HCT116 (cell line): ENCODE results near the gene MGA. TPM values are rescaled to one million over a fixed set of nuclear protein-coding genes. Genes with fewer than 3 reads are reported as not detected.

Source experiments
- ATAC-seq: fragments of 200-7000 bp; cut with Tn5 transposase; 2 replicates; pipeline ENCODE4 v1.9.1; 2020; ENCODE audit warnings: mild to moderate bottlenecking, moderate library complexity
- BruUV-seq: library from RNA; stranded (reverse); fragments of 400-500 nt; replicated peaks from 2 replicates; lab custom pipeline; 2021; lab: Mats Ljungman, UMichigan
- CTCF ChIA-PET: fragments of 300-600 bp; sonication (Branson Sonifier 250); formaldehyde crosslinking; loops from one replicate; lab custom pipeline; 2021; ENCODE audit warnings: antibody characterized with exemption; lab: Charles Lee
- POLR2A ChIA-PET: fragments of 300-600, 350-600 bp; sonication (Branson Sonifier 250); formaldehyde crosslinking; loops from one replicate; lab custom pipeline; 2021; ENCODE audit warnings: antibody characterized with exemption; lab: Charles Lee
- RAD21 ChIA-PET, 2 experiments: fragments of 300-600 bp; sonication (Branson Sonifier 250); formaldehyde crosslinking; loops; one replicate each; lab custom pipeline; 2023; ENCODE audit warnings: low total read pairs in 2 of 2; ENCODE audit not compliant: uncharacterized antibody in 2 of 2, unreplicated experiment in 2 of 2, low non-redundant PET in 1 of 2; lab: Charles Lee
- DNase-seq: peaks from one replicate; pipeline ENCODE4 v3.0.0-alpha.2; 2010; ENCODE audit warnings: low read depth, low spot score
- H2AFZ ChIP-seq: fragments of 200-600 bp; shearing (Covaris generic), sonication (generic); 2 replicates; pipeline ENCODE4 v1.6.1; 2017; ENCODE audit warnings: low read depth, mixed run types, mixed read lengths, antibody characterized with exemption, low read length; ENCODE audit not compliant: poor library complexity, severe bottlenecking
- H3K27ac ChIP-seq: 2 replicates; pipeline ENCODE4 v1.5.1; 2012; ENCODE audit warnings: low read depth, low read length
- H3K27me3 ChIP-seq: fragments of 200-600 bp; sonication (generic); 2 replicates; pipeline ENCODE4 v1.6.1; 2016; ENCODE audit warnings: mixed run types, low read length, mixed read lengths; ENCODE audit not compliant: insufficient read depth
- H3K36me3 ChIP-seq, 2 experiments: fragments of 200-500 bp in 1 of 2; fragments of 200-600 bp in 1 of 2; sonication (Bioruptor generic) in 1 of 2; sonication (generic) in 1 of 2; 2 replicates each; pipeline versions ENCODE4 v1.5.1 to v1.6.1; 2014 to 2016; ENCODE audit warnings: low read length in 2 of 2, inconsistent platforms in 1 of 2, mixed read lengths in 1 of 2, mixed run types in 1 of 2; ENCODE audit not compliant: insufficient read depth in 2 of 2, control insufficient read depth in 1 of 2
- H3K4me1 ChIP-seq, 2 experiments: fragments of 200-600 bp in 1 of 2; sonication (generic) in 1 of 2; 2 replicates each; pipeline versions ENCODE4 v1.5.1 to v1.6.1; 2012 to 2017; ENCODE audit warnings: low read length in 2 of 2, inconsistent platforms in 1 of 2, mild to moderate bottlenecking in 1 of 2, mixed read lengths in 1 of 2, mixed run types in 1 of 2, moderate library complexity in 1 of 2; ENCODE audit not compliant: insufficient read depth in 2 of 2, control insufficient read depth in 1 of 2
- H3K4me2 ChIP-seq: fragments of 200-600 bp; sonication (generic); 2 replicates; pipeline ENCODE4 v1.6.1; 2017; ENCODE audit warnings: mixed run types, low read length, mixed read lengths
- H3K4me3 ChIP-seq, 2 experiments: fragments of 200-600 bp in 1 of 2; sonication (generic) in 1 of 2; replicated peaks in 1 of 2; 2 replicates each; pipeline ENCODE4 v1.5.1; 2011 to 2016; ENCODE audit warnings: low read length in 2 of 2, control low read depth in 1 of 2, low read depth in 1 of 2, mild to moderate bottlenecking in 1 of 2, mixed read lengths in 1 of 2, mixed run types in 1 of 2
- H3K79me2 ChIP-seq: fragments of 200-600 bp; sonication (generic); 2 replicates; pipeline ENCODE4 v1.6.1; 2017; ENCODE audit warnings: mild to moderate bottlenecking, mixed run types, low read length, moderate library complexity, mixed read lengths; ENCODE audit not compliant: insufficient read depth
- H3K9ac ChIP-seq: fragments of 200-600 bp; sonication (generic); 2 replicates; pipeline ENCODE4 v1.6.1; 2016; ENCODE audit warnings: low read length, mixed read lengths
- H3K9me2 ChIP-seq: fragments of 200-600 bp; sonication (generic), shearing (Covaris generic); 2 replicates; pipeline ENCODE4 v1.6.1; 2017; ENCODE audit warnings: mixed run types, mild to moderate bottlenecking, moderate library complexity; ENCODE audit not compliant: insufficient read depth
- H3K9me3 ChIP-seq, 2 experiments: fragments of 200-500 bp in 1 of 2; fragments of 200-600 bp in 1 of 2; sonication (Bioruptor generic) in 1 of 2; sonication (generic) in 1 of 2; 2 replicates each; pipeline ENCODE4 v1.6.1; 2014 to 2017; ENCODE audit warnings: low read length in 2 of 2, mixed read lengths in 2 of 2, inconsistent platforms in 1 of 2, low read depth in 1 of 2, mild to moderate bottlenecking in 1 of 2, mixed run types in 1 of 2, moderate library complexity in 1 of 2; ENCODE audit not compliant: control insufficient read depth in 1 of 2, insufficient read depth in 1 of 2
- H4K20me1 ChIP-seq: fragments of 200-600 bp; sonication (generic), shearing (Covaris generic); 2 replicates; pipeline ENCODE4 v1.6.1; 2017; ENCODE audit warnings: mixed run types, mild to moderate bottlenecking, moderate library complexity; ENCODE audit not compliant: insufficient read depth
- CBX3 ChIP-seq: IDR thresholded peaks from 2 replicates; pipeline ENCODE4 v1.6.1; 2012; ENCODE audit warnings: low read depth
- CEBPB ChIP-seq: IDR thresholded peaks from 2 replicates; pipeline ENCODE4 v1.6.1; 2012; ENCODE audit warnings: low read depth
- EGR1 ChIP-seq: IDR thresholded peaks from 2 replicates; pipeline ENCODE4 v1.6.1; 2012; ENCODE audit warnings: low read depth
- ELF1 ChIP-seq: IDR thresholded peaks from 2 replicates; pipeline ENCODE4 v1.6.1; 2012; ENCODE audit warnings: low read depth, borderline replicate concordance
- EZH2 ChIP-seq: fragments of 200-600 bp; sonication (generic); IDR thresholded peaks from 2 replicates; pipeline ENCODE4 v1.6.1; 2017; ENCODE audit warnings: antibody characterized with exemption, mixed run types
- EZH2phosphoT487 ChIP-seq: fragments of 200-600 bp; IDR thresholded peaks from 2 replicates; pipeline ENCODE4 v1.6.1; 2018; ENCODE audit warnings: antibody characterized with exemption, borderline replicate concordance
- FOSL1 ChIP-seq: IDR thresholded peaks from 2 replicates; pipeline ENCODE4 v1.6.1; 2012; ENCODE audit warnings: low read depth
- JUND ChIP-seq: IDR thresholded peaks from 2 replicates; pipeline ENCODE4 v1.6.1; 2012
- POLR2A ChIP-seq: IDR thresholded peaks from 2 replicates; pipeline ENCODE4 v1.7.0; 2011; ENCODE audit warnings: borderline replicate concordance; ENCODE audit not compliant: insufficient read depth, insufficient read length; ENCODE audit errors: extremely low read depth
- POLR2AphosphoS5 ChIP-seq: IDR thresholded peaks from 2 replicates; pipeline ENCODE4 v1.6.1; 2011; ENCODE audit warnings: mild to moderate bottlenecking, low read depth, low read length, moderate library complexity
- RAD21 ChIP-seq: IDR thresholded peaks from 2 replicates; pipeline ENCODE4 v1.6.1; 2012; ENCODE audit warnings: low read depth, mild to moderate bottlenecking
- SP1 ChIP-seq: IDR thresholded peaks from 2 replicates; pipeline ENCODE4 v1.6.1; 2012; ENCODE audit warnings: low read depth
- SRF ChIP-seq: IDR thresholded peaks from 2 replicates; pipeline ENCODE4 v1.6.1; 2012; ENCODE audit warnings: low read depth
- YY1 ChIP-seq: IDR thresholded peaks from 2 replicates; pipeline ENCODE4 v1.6.1; 2011; ENCODE audit warnings: low read length, low read depth, moderate library complexity, mild to moderate bottlenecking; ENCODE audit not compliant: insufficient replicate concordance; ENCODE audit errors: extremely low read depth
- ZFX ChIP-seq: fragments of 450-650 bp; IDR thresholded peaks from 2 replicates; pipeline ENCODE4 v1.6.1; 2017
- ZNF274 ChIP-seq: fragments of 200-500 bp; sonication (Bioruptor generic); IDR thresholded peaks from 2 replicates; pipeline ENCODE4 v1.6.1; 2014; ENCODE audit warnings: mild to moderate bottlenecking, low read depth, low read length, inconsistent platforms
- intact Hi-C: fragments of 100-400 bp; cut with micrococcal nuclease; formaldehyde crosslinking; loops from 2 replicates; pipeline ENCODE4 v1.10.0; 2022
- total RNA-seq: library from RNA; stranded (reverse); gene quantifications from one replicate; pipeline ENCODE4 v1.2.1, GENCODE V29; 2021; ENCODE audit not compliant: unreplicated experiment
- TF ChIP-seq, protein P1 (sequence below): IDR thresholded peaks from 2 replicates; pipeline ENCODE4 v1.6.1; 2012
- TF ChIP-seq, protein P2 (sequence below), 3 experiments: fragments of 200-600 bp in 1 of 3; sonication (generic) in 1 of 3; IDR thresholded peaks in 2 of 3; conservative IDR thresholded peaks in 1 of 3; 2 replicates each; pipeline ENCODE4 v1.5.1; 2012 to 2017; ENCODE audit warnings: low read depth in 2 of 3, low read length in 2 of 3, antibody characterized with exemption in 1 of 3, borderline replicate concordance in 1 of 3, control low read depth in 1 of 3, mild to moderate bottlenecking in 1 of 3, mixed read lengths in 1 of 3, mixed run types in 1 of 3, moderate library complexity in 1 of 3; ENCODE audit not compliant: insufficient read depth in 1 of 3
- TF ChIP-seq, protein P3 (sequence below): IDR thresholded peaks from 2 replicates; pipeline ENCODE4 v1.6.1; 2012; ENCODE audit warnings: low read depth
- TF ChIP-seq, protein P4 (sequence below): IDR thresholded peaks from 2 replicates; pipeline ENCODE4 v1.6.1; 2012

Gene MGA
- total RNA-seq, 1 experiment from 2014 or later, result 28.9 TPM

DNA sequence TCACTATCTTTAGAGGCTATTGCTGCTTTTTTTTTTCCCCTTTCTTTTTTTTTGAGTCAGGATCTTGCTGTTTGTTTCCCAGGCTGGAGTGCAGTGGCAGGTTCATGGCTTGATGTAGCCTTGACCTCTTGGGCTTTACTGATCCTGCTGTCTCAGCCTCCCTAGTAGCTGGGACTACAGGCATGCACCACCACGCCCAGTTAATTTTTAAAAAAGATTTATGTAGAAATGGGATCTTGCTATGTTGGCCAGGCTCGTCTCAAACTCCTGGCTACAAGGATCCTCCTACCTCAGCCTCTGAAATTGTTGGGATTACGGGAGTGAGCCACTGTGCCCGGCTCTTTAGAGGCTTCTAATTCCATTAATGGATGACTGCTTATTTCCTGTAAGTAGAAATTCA lies 15.1 kb downstream of the MGA start:
- no peak overlapping the region for H3K4me2 ChIP-seq
- no peaks in the 10 kb centered on the region for H3K9me3 ChIP-seq
- H3K9ac ChIP-seq, result no peak overlapping the region
- ChIA-PET CTCF (no interaction called here), POLR2A (interaction anchor here (1.1 to 1.5 kb wide), 2 partner anchors 11 to 14 kb away, joined by 3 read pairs; no protein-coding TSS in a partner anchor), RAD21 (no interaction called here)
- H3K4me3 ChIP-seq, result no peak overlapping the region
- ATAC-seq (no peak), DNase-seq (no peak)
- H3K27ac ChIP-seq, result no peak overlapping the region
- peaks cover 95% of the 10 kb centered on the region for H3K79me2 ChIP-seq
- intact Hi-C loops, result no loop called here
- H3K27me3 ChIP-seq, result no peaks in the 10 kb centered on the region
- no peak overlapping the region for H2AFZ ChIP-seq
- no TSS peak for BruUV-seq
- TF ChIP-seq EZH2 (no peak), POLR2AphosphoS5 (no peak), FOSL1 (no peak), EZH2phosphoT487 (no peak), RAD21 (no peak), CEBPB (no peak), CBX3 (no peak), POLR2A (no peak), ZNF274 (no peak), YY1 (no peak), EGR1 (no peak), ELF1 (no peak), ZFX (no peak), SP1 (no peak), JUND (no peak), SRF (no peak)
- TF ChIP-seq, protein P1, sequence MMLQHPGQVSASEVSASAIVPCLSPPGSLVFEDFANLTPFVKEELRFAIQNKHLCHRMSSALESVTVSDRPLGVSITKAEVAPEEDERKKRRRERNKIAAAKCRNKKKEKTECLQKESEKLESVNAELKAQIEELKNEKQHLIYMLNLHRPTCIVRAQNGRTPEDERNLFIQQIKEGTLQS, result no peak
- TF ChIP-seq, protein P2, sequence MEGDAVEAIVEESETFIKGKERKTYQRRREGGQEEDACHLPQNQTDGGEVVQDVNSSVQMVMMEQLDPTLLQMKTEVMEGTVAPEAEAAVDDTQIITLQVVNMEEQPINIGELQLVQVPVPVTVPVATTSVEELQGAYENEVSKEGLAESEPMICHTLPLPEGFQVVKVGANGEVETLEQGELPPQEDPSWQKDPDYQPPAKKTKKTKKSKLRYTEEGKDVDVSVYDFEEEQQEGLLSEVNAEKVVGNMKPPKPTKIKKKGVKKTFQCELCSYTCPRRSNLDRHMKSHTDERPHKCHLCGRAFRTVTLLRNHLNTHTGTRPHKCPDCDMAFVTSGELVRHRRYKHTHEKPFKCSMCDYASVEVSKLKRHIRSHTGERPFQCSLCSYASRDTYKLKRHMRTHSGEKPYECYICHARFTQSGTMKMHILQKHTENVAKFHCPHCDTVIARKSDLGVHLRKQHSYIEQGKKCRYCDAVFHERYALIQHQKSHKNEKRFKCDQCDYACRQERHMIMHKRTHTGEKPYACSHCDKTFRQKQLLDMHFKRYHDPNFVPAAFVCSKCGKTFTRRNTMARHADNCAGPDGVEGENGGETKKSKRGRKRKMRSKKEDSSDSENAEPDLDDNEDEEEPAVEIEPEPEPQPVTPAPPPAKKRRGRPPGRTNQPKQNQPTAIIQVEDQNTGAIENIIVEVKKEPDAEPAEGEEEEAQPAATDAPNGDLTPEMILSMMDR (IDR thresholded peaks at IDR 0.05 in 2 of 3, conservative IDR thresholded peaks at IDR 0.05 in 1 of 3; ENCODE audit: borderline replicate concordance in 1 of 3, insufficient read depth in 1 of 3, low read depth in 2 of 3, low read length in 2 of 3), result no peak
- TF ChIP-seq, protein P3, sequence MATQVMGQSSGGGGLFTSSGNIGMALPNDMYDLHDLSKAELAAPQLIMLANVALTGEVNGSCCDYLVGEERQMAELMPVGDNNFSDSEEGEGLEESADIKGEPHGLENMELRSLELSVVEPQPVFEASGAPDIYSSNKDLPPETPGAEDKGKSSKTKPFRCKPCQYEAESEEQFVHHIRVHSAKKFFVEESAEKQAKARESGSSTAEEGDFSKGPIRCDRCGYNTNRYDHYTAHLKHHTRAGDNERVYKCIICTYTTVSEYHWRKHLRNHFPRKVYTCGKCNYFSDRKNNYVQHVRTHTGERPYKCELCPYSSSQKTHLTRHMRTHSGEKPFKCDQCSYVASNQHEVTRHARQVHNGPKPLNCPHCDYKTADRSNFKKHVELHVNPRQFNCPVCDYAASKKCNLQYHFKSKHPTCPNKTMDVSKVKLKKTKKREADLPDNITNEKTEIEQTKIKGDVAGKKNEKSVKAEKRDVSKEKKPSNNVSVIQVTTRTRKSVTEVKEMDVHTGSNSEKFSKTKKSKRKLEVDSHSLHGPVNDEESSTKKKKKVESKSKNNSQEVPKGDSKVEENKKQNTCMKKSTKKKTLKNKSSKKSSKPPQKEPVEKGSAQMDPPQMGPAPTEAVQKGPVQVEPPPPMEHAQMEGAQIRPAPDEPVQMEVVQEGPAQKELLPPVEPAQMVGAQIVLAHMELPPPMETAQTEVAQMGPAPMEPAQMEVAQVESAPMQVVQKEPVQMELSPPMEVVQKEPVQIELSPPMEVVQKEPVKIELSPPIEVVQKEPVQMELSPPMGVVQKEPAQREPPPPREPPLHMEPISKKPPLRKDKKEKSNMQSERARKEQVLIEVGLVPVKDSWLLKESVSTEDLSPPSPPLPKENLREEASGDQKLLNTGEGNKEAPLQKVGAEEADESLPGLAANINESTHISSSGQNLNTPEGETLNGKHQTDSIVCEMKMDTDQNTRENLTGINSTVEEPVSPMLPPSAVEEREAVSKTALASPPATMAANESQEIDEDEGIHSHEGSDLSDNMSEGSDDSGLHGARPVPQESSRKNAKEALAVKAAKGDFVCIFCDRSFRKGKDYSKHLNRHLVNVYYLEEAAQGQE, result no peak
- TF ChIP-seq, protein P4, sequence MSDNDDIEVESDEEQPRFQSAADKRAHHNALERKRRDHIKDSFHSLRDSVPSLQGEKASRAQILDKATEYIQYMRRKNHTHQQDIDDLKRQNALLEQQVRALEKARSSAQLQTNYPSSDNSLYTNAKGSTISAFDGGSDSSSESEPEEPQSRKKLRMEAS, result no peak
- no peaks in the 10 kb centered on the region for H3K4me1 ChIP-seq
- no peaks in the 10 kb centered on the region for H3K9me2 ChIP-seq
- no peaks in the 10 kb centered on the region for H3K36me3 ChIP-seq
- H4K20me1 ChIP-seq, result peaks cover 3% of the 10 kb centered on the region; the same call in 1 of the 2 replicates
